ENCODE measurements around the gene AMBP.

The AMBP gene

DNA sequence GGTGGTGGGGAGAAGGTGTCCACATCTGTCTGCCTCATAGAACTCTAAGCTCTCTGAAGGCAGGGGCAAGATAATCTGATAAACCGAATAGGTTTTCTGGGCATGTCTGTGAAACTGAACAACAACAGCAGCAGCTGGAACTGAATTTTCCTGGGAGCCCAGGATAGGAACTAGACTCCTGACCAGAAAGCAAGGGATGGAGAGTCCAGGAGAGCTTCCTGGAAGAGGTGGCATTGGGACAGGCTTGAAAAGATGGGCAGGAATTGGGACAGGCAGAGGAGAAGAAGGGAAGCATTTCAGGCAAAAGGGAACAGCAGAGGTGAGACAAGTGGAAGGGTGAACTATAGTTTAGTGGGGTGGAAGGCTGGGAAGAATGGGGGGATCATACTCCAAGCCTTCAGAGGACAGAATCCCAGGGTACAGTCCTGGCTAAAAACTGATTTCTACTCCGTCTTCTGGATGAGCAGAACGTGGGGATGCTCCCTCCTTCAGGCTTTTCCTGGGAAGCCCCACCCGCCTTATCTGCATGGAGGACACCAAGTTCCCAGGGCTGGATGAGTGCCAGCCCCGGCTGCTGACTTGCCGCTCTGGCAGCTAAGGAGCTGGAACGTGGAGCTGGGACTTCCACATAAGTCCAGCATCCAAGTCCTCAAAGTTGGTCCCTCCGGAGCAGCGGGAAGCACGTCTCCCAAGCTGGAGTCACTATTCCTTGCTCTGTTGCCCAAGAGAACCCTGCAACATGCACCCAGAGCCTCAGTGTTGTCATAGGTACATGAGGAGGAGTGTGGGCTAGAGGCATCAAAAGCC is 34.9 kb upstream of the AMBP start:
- DNase-seq (ENCODE audit: low read depth), result peak; percentile 18

DNA sequence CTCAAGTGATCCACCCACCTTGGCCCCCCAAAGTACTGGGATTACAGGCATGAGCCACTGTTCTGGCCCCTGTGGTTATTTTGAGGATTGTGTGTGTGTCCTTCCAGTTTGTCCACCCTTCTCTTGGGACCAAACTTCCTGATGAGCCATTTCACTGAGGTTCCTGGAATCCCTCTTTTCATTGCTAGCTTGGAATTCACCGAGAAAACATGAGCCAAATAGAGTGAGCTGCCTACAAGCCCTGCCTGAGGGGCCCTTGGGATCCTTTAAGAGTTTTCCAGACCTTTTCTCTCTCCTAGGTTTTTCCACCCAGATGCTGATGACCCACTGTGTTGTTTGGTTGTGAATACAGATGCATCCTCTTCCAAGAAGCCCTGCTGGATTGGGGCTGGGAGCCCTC is 34.2 kb upstream of the AMBP start:
- no peak for DNase-seq (ENCODE audit: low read depth)

DNA sequence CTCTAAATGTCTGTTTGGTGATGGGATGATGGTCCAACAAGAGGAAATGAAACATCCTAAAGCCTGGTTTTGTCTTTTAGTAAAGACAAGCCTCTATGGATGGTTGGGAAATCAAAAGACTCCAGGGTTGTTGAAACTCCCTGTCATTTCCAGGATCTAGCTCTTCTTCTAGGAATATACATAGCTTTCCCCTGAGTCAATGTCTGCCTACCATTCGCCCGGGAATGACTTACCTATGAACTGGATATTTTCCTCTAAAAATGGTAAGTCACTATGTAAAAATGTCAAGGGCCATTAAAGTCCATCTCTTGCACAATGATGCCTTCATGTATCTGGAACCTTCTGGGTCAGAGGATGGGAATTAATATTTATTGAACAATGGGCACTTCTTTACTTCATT is 32.1 kb upstream of the AMBP start:
- DNase-seq (ENCODE audit: low read depth), result no peak

DNA sequence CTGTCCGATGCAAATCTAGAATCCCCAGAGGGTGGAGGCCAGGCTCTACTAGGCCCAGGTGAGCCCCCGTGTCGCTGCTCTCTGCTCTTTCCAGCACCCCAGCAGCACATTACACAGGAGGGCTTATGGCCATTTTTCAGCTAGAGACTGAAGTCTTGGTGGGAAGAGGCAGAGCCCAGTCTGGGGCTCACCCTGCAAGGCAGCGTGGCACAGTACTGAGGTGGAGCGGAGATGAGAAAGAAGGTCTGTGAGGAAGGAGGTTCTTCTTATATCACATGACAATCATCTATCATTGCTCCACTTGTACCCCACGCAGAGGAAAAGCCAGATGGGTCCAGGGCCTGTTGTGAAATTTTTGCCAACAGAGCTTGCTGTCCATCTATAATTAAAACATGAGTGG is 31.0 kb upstream of the AMBP start:
- DNase-seq (ENCODE audit: low read depth), result no peak

DNA sequence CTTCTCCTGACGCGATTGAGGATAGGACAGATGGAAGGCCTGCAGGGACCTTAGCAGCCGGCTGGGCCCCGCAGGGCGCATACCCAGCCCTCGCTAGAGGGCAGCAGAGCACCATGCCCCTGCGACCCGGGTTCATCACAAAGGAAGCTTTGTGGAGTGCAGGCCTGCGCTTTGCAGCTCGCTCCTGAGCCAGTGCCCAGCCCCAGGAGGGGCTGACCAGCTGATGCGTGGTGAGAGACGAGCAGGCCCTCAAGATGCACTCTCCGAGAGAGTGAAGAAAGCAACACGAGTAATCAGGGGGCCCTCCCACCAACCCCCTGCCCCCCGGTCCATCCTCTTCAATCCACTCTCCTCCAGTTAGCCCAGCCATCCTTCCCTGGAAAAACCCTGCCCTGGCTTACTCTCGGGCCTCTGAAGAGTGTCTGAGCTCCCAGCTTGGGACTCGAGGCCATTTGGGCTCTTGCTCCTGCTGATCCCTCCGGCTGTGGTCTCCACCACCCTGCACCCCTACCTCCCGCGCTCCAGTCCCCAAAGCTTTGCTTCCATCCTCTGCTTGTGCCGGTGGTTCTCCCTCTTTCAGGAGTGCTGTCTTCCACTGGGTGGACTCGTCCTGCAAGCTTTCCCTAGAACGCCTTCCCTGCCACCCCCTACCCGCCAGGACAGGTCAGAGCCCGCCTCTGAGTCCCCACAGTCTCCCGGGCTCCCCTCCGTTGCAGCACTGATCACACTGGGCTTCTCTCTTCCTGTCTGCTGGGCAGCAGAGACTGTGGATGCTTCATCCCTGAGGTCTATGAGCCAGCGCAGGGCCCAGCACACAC is 30.1 kb upstream of the AMBP start:
- DNase-seq (ENCODE audit: low read depth), result peak; percentile 61

DNA sequence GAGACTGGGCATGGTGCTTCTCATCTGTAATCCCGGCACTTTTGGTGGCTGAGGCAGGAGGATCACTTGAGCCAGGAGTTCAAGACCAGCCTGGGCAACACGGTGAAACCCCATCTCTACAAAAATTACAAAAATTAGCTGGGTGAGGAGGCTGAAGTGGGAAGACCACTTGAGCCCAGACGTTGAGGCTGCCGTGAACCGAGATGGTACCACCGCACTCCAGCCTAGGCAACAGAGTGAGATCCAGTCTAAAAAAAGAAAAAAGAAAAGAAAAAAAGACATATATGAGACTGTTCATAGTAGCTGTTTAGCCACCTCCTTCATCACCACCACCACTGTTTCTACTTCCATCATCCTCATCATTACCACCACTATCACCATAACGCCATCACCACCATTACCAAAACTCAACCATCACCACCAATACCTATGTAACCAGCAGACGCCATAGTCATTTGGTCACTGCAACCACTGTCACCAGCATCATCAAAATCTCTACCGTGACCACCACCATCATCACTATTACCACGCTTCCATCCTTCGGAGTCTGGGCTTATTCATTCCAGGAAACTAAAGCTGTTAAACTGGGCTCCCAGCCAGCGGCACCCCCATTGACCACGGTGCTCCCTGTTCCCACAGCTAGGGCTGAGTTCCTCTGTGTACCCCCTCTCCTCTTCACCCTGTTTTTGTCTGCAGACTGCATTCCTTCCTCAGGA is 29.3 kb upstream of the AMBP start:
- no peak for DNase-seq (ENCODE audit: low read depth)

DNA sequence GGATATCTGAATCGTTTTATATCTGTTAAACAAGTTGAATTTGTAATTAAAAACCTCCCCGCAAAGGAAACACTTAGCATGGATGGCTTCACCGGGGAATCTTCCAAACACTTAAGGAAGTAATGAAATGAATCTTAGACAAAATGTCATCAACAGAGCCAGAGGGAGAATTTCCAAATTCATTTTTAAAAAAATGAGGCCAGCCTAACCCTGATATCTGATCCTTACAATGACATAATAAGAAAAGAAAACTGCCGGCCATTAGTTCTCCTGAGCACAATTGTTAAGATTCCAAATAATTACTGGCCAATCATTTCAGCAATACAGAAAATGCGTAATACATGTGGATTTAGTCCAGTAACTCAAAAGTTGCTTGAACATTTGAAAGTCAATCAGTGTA is 27.1 kb upstream of the AMBP start:
- DNase-seq (ENCODE audit: low read depth), result no peak

DNA sequence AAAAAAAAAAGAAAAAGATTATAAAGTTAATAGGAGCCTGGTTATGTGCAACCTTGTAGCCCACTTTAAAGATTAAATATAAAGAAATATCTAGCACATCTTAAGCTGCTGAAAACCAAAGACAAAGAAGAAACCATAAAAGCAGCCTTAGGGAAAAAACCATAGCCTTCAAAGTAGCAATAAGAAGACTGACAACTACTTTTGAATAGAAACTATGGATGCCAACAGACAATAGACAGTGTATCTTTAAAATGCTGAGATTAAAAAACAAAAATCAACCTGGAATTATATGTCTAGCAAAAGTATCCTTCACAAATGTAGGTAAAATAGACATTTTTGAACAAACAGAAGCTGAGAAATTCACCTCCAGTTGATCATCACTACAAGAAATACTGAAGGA is 24.4 kb upstream of the AMBP start:
- DNase-seq (ENCODE audit: low read depth), result no peak

DNA sequence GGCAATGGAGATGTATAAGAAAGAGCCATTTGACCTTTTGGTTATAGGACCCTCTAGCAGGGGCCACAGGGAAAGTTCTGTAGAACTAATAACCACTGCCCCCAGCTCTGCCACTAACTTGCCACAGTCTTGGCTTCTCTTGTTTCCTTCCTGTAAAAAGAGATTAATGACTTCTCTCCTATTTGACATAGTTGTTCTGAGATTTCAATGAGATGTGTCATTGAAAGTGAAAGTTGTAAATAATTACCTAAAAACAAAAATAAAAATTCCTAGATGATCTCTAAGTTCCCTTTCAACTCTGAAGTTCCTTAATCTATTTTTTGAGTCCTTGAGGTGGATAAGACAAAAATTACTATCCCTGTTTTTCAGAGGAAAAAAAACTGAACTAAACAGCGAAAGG is 22.4 kb upstream of the AMBP start:
- no peak for DNase-seq (ENCODE audit: low read depth)

DNA sequence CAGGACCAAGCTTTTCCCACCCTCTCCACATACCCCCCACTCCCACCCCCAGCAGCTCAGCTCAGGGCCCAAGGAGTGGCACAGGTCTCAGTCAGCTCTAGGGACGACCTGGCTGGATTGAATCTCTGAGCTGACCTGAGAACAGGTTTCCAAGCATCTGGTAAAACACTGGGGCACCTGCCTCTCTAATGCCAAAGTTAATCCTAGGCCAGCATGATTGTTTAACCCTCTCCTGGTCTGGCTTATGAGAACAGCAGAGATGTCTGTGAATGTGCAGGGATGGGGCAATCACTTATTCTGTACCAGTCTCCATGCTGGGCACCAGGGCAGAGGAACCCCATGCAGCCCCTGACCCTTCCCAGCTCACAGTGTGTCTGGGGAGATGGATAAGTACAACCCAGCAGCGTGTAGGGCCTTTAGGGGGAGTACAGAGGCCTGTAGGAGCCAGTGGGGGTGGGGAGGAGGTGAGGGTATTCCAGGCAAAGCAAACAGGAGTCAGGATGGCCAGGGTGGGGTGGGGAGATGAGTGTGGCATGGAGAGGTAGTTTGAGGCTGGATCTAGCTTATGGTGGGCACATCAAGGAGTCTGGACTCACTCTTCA is 21.7 kb upstream of the AMBP start:
- DNase-seq (ENCODE audit: low read depth), result no peak

DNA sequence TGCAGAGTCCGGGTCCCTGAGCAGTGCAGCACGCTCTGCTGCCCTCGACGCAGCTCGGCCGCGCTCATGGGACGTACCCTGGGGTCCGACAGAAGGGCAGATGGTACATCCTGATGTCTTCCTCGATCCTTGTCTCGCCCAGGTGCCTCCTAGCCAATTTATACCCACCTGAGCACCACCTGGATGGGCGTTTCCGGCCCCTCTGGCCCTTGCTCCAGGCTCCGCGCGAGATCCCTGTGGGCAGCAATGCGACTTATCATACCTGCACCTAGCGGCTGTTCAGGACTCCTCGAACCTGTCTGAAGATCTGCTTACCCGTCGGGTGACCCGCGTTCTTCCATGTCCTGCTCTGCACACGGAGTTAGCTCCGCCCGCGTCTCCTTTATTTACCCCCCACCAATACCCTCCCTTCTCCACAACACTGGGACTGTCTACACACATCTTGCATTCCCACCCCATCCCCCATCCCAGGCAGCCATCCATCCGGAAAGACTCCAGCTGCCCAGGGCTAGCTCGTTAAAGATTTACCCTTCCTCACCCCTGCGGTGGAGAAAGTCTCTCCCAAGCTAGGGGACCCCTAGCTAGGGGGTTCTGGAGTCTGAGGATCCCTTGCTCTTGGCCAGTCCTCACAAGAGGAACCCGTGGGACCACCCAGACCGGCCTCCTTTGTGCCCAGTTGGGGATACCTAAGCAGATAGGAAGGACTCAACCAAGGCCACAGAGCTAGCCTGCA is 21.0 kb upstream of the AMBP start, which contains the start of gene KIF12:
Gene KIF12 (minus strand): TSS at position 357 of the 733 bp plus-strand sequence. CDS start 16 bp downstream, at position 341.
- no peak for DNase-seq (ENCODE audit: low read depth)

DNA sequence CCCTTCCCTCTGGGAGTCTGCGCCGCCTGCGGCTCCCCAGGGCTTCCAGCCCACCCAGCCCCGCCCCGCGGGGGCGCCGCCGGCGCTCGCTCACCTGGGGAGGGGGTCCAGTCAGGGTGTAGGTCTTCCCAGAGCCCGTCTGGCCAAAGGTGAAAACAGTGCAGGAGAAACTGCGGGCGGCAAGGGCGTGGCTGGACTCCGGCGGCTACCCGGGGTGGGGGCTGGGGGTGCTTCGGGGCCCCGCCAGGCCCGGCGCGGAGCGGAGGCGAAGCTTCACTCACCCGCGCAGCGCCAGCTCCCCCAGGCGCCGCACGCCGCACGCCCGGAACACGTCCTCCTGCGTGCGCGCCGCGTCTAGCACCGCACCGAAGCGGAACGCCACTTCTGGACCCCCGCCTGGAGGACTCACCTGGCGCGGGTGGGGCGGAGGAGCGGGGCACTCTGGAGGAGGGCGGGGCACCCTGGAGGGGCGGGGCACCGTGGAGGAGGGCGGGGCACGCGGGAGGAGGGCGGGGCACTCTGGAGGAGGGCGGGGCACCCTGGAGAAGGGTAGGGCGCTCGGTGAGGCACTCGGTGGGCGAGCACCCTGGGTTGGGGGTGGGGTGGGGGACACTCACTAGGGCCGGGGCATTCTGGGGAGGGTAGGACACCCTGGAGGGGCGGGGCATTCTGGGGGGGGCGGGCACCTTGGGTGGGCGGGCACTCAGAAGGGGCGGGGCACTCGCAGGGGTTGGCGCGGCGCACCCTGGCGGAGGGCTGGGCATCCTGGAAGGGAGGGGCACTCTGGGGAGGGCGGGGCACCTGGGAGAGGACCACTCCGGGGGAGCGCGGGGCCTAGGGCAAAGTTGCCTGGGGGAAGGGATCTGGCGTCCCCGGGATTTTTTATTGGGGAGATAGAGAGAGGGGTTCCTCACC is 20.2 kb upstream of the AMBP start:
- DNase-seq (ENCODE audit: low read depth), result no peak

DNA sequence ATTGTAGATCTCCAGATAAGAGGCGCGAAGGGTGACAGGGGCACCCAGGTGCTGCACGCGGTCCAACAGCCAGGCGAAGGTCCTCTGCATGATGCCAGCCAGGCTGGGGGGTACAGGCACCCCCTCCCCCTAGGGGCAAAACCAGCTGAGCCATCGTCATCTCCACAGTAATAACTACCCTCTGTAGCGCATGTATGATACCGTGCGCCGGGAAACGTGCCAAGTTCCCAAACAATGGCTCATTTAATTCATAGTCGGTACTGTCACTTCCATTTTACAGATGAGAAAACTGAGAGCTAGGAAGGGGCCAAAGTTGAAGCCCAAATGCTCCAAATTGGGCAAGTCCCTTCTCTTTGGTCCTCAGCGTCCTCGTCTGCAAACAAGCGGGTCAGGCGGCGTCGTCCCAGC is 19.5 kb upstream of the AMBP start:
- DNase-seq (ENCODE audit: low read depth), result no peak

DNA sequence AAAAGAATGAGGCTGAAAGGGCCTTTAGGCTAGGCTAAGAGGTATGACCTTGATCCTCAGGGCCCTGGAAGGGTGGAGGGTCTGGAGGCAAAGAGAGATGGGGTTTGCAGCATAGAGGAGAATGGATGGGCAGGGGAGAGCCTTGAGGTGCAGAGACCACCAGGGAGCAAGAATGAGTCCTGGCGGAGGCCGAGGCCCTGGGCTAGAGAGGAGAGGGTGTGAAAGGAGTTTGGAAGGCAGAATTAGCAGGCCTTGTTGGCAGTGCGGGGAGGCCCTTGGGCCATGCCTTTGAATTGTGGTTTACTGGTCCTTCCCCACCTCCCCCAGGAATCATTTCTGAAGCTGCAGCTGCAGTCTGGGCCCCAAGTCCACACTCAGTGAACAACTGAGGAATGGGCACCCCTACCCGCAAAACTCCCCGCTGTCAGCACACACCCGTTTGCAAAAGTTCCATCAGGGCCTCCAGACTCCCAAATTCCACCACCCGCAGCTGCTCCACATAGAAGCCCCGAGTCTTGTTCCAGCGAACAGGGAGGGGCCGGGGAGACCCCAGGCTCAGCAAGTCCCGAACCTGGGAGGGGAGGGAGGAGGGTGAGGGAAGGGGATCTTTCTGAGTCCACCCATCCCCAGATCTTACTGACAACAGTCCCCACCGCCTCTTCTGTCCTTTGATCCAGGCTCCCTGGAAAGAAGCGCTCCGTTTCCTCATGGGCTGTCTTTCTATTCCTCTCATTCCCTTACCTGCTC is 18.9 kb upstream of the AMBP start:
- DNase-seq (ENCODE audit: low read depth), result no peak

DNA sequence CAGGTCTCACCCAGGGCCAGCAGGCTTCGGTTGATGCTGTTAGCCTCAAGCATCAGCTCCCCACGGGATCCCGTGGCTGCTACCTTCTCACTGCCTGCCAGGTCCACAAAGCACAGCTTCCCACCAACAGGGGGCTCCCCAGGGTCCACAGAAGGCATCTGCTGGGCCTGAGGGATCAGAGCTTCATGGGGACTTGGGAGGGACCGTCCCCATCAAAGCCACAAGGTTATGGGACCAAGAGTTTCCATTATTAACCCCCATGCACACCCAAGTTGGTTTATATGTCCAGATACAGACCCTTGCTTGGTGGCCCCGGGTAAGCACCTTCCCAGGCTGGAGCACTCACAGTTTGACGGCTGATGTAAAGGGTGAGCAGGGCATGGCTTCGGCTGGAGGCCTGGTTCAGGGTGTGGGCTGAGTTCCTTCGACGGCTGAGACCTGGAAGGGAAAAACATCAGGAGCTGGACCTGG is 18.0 kb upstream of the AMBP start:
- no peak for DNase-seq (ENCODE audit: low read depth)

DNA sequence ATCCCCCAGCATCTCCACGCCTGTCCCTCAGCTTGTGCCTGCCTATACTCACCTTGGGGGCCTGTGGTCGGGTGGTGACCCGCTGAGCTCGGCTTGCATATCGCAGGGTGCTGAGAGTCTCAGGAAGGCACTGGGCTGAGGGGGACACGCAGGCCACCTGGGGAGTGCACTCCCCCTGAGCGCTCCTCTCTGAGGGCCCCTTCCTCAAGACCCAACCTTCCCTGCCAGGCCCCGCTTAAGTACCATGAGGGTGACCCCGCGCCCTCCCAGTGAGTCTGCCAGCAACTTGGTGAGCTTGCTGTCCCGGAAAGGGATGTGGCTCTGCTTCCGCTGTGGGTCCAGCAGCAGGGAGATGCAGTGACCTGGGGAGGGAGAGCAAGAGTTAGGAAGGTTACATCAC is 16.9 kb upstream of the AMBP start:
- no peak for DNase-seq (ENCODE audit: low read depth)

DNA sequence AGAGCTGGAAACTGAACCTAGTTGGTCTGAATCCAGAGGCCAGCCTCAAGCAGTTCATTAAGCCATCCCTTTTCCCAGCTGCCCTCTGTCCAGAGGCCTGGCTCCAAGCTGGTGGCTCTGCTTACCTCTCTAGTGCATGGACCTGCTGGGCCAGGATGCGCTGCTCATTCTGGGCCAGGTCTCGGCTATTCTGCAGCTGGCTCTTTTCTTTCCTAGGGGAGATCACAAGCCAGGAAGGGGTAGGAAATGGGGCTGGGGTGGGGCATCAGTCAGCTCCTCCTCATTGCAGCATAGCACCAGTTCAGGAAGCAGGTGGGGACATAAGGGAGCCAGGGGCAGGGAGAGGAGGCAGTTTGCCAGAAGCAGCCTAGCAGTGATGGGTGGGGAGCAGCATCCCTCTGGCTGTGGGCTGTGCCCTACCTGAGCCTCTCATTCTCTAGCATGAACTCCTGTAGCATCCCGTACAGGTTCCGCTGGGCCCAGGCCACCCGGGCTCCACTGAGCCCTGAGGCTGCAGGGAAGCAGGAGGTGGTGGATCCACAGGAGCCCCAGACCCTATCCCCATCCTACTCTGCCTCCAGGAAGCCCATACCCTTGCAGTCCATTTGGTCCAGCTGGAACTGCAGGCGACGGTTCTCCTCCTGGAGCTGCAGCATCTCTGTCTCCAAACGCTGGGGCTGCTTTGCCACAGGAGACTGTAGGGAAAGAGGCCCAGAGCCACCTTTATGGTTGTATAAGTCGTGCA is 15.8 kb upstream of the AMBP start:
- DNase-seq (ENCODE audit: low read depth), result no peak

DNA sequence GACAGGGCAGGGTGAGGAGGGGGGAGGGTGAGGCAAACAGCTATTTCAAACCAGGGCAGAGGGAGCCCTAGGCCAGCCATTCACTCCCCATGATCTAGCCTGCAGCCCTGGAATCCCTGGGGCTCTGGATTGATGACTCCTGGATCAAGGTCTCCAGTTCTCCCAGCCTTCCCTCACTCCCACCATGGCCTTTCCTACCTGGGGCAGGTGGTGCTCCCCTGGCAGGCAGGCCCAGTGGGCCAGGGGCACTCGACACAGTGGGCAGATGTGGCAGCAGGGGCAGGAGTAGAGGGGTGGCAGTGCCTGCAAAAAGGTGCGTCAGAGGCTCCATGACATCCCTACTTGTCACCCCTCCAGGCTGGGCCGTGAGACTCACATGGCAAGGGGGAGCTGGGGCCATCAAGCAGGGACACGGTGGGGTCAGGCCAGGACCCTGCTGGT is 15.0 kb upstream of the AMBP start:
- no peak for DNase-seq (ENCODE audit: low read depth)

DNA sequence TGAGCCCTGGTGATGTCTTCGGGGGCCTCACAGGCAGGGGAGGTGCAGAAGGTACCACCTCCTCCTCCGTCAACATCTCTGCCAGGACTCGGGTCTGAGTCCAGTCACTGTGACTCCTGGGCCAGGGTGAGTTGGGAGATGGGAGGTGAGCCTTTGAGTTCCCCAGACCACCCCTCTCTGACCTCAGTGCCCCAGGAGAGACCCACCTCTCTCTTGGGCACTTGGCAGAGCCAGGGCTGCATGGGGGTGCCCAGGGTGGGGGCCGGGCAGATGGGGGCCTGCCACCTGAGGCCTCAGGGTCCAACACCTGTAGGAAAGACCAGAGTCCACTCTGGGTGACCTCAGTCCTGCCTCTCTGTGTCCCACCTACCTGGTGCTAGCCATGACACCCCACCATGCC is 14.2 kb upstream of the AMBP start:
- DNase-seq (ENCODE audit: low read depth), result no peak
